ENCODE measurements around the gene CASQ2. TPM values are rescaled to one million over a fixed set of nuclear protein-coding genes. Genes with fewer than 3 reads are reported as not detected.

CASQ2 gene
- polyA plus RNA-seq, 1 of the 3 experiments (the other 2 are of a cell fraction): not detected

GRCh38 chr1:115729756-115730155 is 38.8 kb downstream of the CASQ2 start:
- POLR2A ChIA-PET: no interaction called here
- Histone ChIP-seq H3K9me3 (no peaks in the 10 kb centered on the region), H3K27me3 (ENCODE audit: insufficient read depth) (peaks cover under 1% of the 10 kb centered on the region; the same call in 1 of the 2 replicates), H3K9ac (no peak overlapping the region), H3F3A (replicated peaks; ENCODE audit: insufficient read depth) (no peaks in the 10 kb centered on the region), H3K9me2 (no peaks in the 10 kb centered on the region), H3K79me2 (ENCODE audit: insufficient read depth) (no peaks in the 10 kb centered on the region), H2AFZ (ENCODE audit: low read depth) (no peak overlapping the region), H3K4me2 (no peak overlapping the region), H3K4me1 (ENCODE audit: control insufficient read depth in 1 of 2, insufficient read depth in 2 of 2, low read depth in 1 of 2, low read length in 1 of 2) (no peaks in the 10 kb centered on the region), H4K20me1 (ENCODE audit: insufficient read depth) (no peaks in the 10 kb centered on the region), H3K27ac (ENCODE audit: low read depth in 2 of 2, low read length in 1 of 2) (no peak overlapping the region), H3K36me3 (replicated peaks in 1 of 2; ENCODE audit: control insufficient read depth in 1 of 2, insufficient read depth in 2 of 2, low read length in 1 of 2) (no peaks in the 10 kb centered on the region), H3K4me3 (ENCODE audit: low read depth in 2 of 2, low read length in 1 of 2) (no peak overlapping the region)
- CTCF ChIA-PET: no interaction called here
- no peak for DNase-seq
- TF ChIP-seq GATA2 (CRISPR knock-in tag; IDR thresholded peaks at IDR 0.05) (no peak), RAD21 (IDR thresholded peaks at IDR 0.05; ENCODE audit: low read length) (no peak), TAF1 (IDR thresholded peaks at IDR 0.05; ENCODE audit: borderline replicate concordance, low read depth, low read length) (no peak), IRF3 (IDR thresholded peaks at IDR 0.05; ENCODE audit: low read depth, low read length) (no peak), NFIC (IDR thresholded peaks at IDR 0.05; ENCODE audit: borderline replicate concordance) (no peak), RXRA (IDR thresholded peaks at IDR 0.05; ENCODE audit: borderline replicate concordance, low read depth) (no peak), RCOR1 (IDR thresholded peaks at IDR 0.05; ENCODE audit: low read length) (no peak), ZBTB33 (IDR thresholded peaks at IDR 0.05; ENCODE audit: borderline replicate concordance, low read depth) (no peak), EZH2phosphoT487 (IDR thresholded peaks at IDR 0.05; ENCODE audit: borderline replicate concordance, low read depth) (no peak), SMC3 (IDR thresholded peaks at IDR 0.05; ENCODE audit: low read depth, low read length) (no peak), RFX5 (IDR thresholded peaks at IDR 0.05; ENCODE audit: low read length) (no peak), FOSL2 (IDR thresholded peaks at IDR 0.05; ENCODE audit: borderline replicate concordance, low read depth) (no peak), USF1 (IDR thresholded peaks at IDR 0.05; ENCODE audit: borderline replicate concordance, low read depth) (no peak), EP300 (IDR thresholded peaks at IDR 0.05; ENCODE audit: borderline replicate concordance in 1 of 2, low read depth in 1 of 2, low read length in 1 of 2) (no peak), TEAD4 (IDR thresholded peaks at IDR 0.05; ENCODE audit: borderline replicate concordance, insufficient read depth) (no peak), NRF1 (IDR thresholded peaks at IDR 0.05; ENCODE audit: low read depth, low read length) (no peak), SIN3A (IDR thresholded peaks at IDR 0.05; ENCODE audit: borderline replicate concordance, low read depth, low read length) (no peak), POLR2AphosphoS5 (IDR thresholded peaks at IDR 0.05; ENCODE audit: low read depth, low read length) (no peak)
- 42% methylated on average over 4 of the region's 4 CpGs for WGBS (ENCODE audit: low lambda C conversion rate)

Measured in SK-N-SH (cell line).